Measurements from ENCODE around the gene BAK1.

BAK1 gene

GRCh38 chr6:33579828-33580714, at the start of gene BAK1:
Gene BAK1 (minus strand): TSS chr6:33580276. CDS start chr6:33577604, 2,672 bp downstream.
- DNase-seq: peak; percentile 32 to 97 (median 88)

- no peak for DNase-seq
These were observed 48.4 kb upstream of the BAK1 start for GRCh38 chr6:33628401-33628964.

GRCh38 chr6:33627876-33628275, 47.8 kb upstream of the BAK1 start:
- no peak for DNase-seq

GRCh38 chr6:33624856-33625255, 44.8 kb upstream of the BAK1 start:
- no peak for DNase-seq

- no peak for DNase-seq
These were observed 43.9 kb upstream of the BAK1 start for GRCh38 chr6:33623895-33624381.

GRCh38 chr6:33622456-33623431, 42.7 kb upstream of the BAK1 start:
- DNase-seq: no peak

GRCh38 chr6:33621711-33622388, 41.8 kb upstream of the BAK1 start:
- no peak for DNase-seq

- peak in 1 of 58 donors; percentile 4 for DNase-seq
These were observed 41.0 kb upstream of the BAK1 start, which contains the start of gene ITPR3 for GRCh38 chr6:33620856-33621710. Gene ITPR3 (plus strand): TSS chr6:33621322. CDS start chr6:33621603, 281 bp downstream.

- no peak for DNase-seq
These were observed 40.2 kb upstream of the BAK1 start for GRCh38 chr6:33620158-33620855.

- DNase-seq: no peak
These were observed 39.2 kb upstream of the BAK1 start for GRCh38 chr6:33619166-33619840.

GRCh38 chr6:33616913-33617312, 36.8 kb upstream of the BAK1 start:
- DNase-seq: no peak

- DNase-seq: no peak
These were observed 36.0 kb upstream of the BAK1 start for GRCh38 chr6:33616113-33616512.

GRCh38 chr6:33613795-33614168, 33.7 kb upstream of the BAK1 start:
- no peak for DNase-seq

GRCh38 chr6:33613146-33613794, 33.2 kb upstream of the BAK1 start:
- no peak for DNase-seq

- peak in 43 of 58 donors; percentile 6 to 81 (median 55) for DNase-seq
These were observed 31.0 kb upstream of the BAK1 start for GRCh38 chr6:33610779-33611732.

- no peak for DNase-seq
These were observed 30.0 kb upstream of the BAK1 start for GRCh38 chr6:33610067-33610466.

GRCh38 chr6:33609528-33609927, 29.5 kb upstream of the BAK1 start:
- no peak for DNase-seq

Data from anterior cingulate cortex (tissue), 58 donors.